Bone marrow (tissue), 2 donors: Measurements from ENCODE around the gene PHF21A.
"Not testable (repeated sequence)": the region's sequence is repeated elsewhere in the genome, so short reads cannot be mapped to it uniquely, and the experiment has no call there.

Experiments
- DNase-seq, 2 donors: peaks; one replicate each; lab custom pipeline; 2025; lab: John Stamatoyannopoulos, UW

PHF21A gene

GRCh38 chr11:45921561-45922424 lies 199.5 kb downstream of the PHF21A start:
- no peak for DNase-seq

GRCh38 chr11:45920531-45921477 lies 200.4 kb downstream of the PHF21A start:
- DNase-seq: no peak

GRCh38 chr11:45919806-45920530 lies 201.3 kb downstream of the PHF21A start:
- DNase-seq: no peak

- no peak for DNase-seq
Measured at GRCh38 chr11:45918962-45919675, 202.1 kb downstream of the PHF21A start.

- peak; percentile 34 to 58 for DNase-seq
Measured at GRCh38 chr11:45918331-45918941, 202.8 kb downstream of the PHF21A start.

- DNase-seq: peak; percentile 78 to 99
Measured at GRCh38 chr11:45917623-45918330, 203.5 kb downstream of the PHF21A start, which contains the start of gene PEX16. Gene PEX16 (minus strand): TSS chr11:45917877. CDS start chr11:45917811, 66 bp downstream.

- DNase-seq: no peak
Measured at GRCh38 chr11:45917286-45917622, 204.0 kb downstream of the PHF21A start.

- DNase-seq: no peak
Measured at GRCh38 chr11:45915446-45915845, 205.8 kb downstream of the PHF21A start.

- DNase-seq: no peak
Measured at GRCh38 chr11:45913942-45914635, 207.2 kb downstream of the PHF21A start.

GRCh38 chr11:45913514-45913913 lies 207.7 kb downstream of the PHF21A start:
- DNase-seq: no peak

GRCh38 chr11:45910623-45911022 lies 210.6 kb downstream of the PHF21A start:
- no peak for DNase-seq

GRCh38 chr11:45909594-45910475 lies 211.4 kb downstream of the PHF21A start:
- no peak for DNase-seq

GRCh38 chr11:45907911-45908370 lies 213.3 kb downstream of the PHF21A start:
- no peak for DNase-seq

- no peak for DNase-seq
Measured at GRCh38 chr11:45906965-45907611, 214.2 kb downstream of the PHF21A start, which contains the start of gene FREY1. Gene FREY1 (minus strand): TSS chr11:45907271. CDS start chr11:45907245, 26 bp downstream.

GRCh38 chr11:45906096-45906682 lies 215.1 kb downstream of the PHF21A start:
- no peak for DNase-seq

- DNase-seq: not testable (repeated sequence)
Measured at GRCh38 chr11:45905576-45905975, 215.7 kb downstream of the PHF21A start.

GRCh38 chr11:45905095-45905494 lies 216.2 kb downstream of the PHF21A start:
- no peak for DNase-seq
